WI38 (cell line): ENCODE measurements around the gene HNRNPA3.

Experiments used
- H3K4me3 ChIP-seq: 2 replicates; pipeline ENCODE4 v1.5.1; 2011; ENCODE audit warnings: low read depth, mild to moderate bottlenecking, control low read depth, low read length
- CTCF ChIP-seq: IDR thresholded peaks from 2 replicates; pipeline ENCODE4 v1.5.1; 2012; ENCODE audit warnings: low read depth, mild to moderate bottlenecking, control low read depth, low read length

HNRNPA3 gene

DNA sequence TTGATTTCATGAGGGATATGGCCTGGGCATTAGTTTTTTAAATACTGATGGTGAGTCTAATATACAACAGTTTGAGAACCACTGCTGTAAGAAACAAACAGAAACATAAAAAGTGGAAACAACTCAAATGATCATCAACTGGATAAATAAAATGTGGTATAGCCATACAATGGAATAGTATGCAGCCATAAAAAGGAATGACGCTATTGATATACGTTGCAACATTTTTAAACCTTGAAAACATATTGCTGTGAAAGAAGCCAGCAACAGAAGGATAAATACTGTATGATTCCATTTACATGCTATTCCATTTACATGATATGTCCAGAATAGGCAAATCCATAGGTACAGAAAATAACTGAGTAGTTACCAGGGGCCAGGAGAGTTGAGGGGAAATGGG, 45.5 kb downstream of the HNRNPA3 start:
- H3K4me3 ChIP-seq: no peak overlapping the region
- TF ChIP-seq CTCF: no peak

DNA sequence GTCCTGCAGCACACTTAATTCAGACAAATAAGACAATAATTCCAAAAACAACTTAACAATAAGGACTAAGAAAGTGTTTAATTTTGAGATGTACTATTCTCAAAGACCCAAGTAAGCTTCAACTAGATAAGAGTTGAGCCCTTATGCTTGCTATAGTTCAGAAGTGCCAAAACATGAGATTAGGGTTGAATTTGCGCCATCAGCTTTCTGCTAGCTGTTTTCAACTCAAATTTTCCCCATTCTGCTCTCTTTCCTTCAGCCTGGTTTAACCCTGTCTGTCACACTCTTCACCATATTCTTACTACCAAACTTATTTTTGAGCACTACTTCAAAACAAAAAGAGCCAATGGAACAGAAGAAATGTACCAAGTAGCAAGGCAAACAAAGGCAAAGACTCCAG, 47.8 kb downstream of the HNRNPA3 start:
- no peak for TF ChIP-seq CTCF
- peak overlapping the region; percentile 89 for H3K4me3 ChIP-seq

DNA sequence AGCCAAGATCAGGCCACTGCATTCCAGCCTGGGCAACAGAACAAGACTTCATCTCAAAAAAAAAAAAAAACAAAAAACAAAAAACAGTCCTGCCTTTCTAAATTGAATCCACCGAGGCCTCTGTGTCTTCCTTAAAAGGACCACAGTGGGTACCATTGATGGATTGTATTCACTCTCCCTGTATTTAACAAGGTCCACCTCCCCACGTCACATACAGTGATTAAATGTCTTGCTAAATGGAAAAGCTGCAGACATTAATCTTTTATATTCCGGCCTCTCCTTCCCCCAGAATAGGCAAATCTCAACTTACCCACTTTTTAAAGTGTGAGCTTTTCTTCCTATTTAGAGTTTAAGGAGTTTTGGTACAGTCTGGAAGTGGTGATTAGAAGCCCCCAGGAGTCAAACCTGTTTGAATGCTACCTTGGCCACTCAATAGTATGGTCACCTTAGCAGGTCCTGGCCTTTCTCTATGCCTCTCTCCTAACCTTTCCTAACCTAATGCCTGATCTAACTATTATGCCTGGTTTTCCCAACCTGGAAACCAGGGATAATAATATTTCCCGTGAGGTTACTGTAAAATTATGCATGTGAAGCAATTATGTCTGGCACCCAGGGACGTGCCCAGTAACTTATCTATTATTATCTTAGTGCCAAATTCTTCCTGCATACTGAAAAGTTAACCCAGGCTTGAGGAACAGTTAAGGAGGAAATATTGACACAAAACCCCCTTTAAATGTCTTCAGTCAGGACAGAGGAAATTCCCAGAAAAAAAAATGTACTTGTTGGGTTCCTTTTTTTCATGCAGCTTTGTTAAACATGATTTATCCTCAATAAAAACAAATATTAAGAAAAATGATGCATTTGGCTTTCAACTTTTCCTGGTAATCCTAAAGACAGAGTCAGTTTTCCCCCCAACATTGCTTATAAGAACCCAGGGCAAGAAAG, 48.8 kb downstream of the HNRNPA3 start:
- TF ChIP-seq CTCF: no peak
- H3K4me3 ChIP-seq: peak overlapping the region; percentile 89

DNA sequence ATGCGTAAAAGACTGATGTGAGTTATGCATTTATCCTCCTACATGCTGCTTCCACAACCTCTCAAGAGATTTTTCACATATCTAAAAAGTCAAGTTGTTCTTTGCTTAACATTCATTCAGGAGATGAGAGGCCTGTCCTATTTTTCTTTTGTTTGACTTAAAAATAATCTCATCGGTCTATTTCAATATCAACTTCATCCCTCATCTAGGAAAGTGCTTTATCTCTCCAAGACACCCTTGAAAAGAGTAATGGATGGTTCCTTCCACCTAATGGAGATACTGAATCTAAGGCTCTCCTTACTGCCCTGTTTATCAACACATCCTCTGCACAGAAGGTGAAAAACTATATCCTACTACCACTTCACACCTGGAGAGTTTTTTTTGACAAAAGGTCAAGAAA, 49.5 kb downstream of the HNRNPA3 start:
- no peak for TF ChIP-seq CTCF
- H3K4me3 ChIP-seq: peak overlapping the region; percentile 89

- no peak for TF ChIP-seq CTCF
- H3K4me3 ChIP-seq: peak overlapping the region; percentile 89
These were observed 50.4 kb downstream of the HNRNPA3 start for GRCh38 chr2:177262958-177263450.

GRCh38 chr2:177263451-177264208, 51.0 kb downstream of the HNRNPA3 start:
- H3K4me3 ChIP-seq: peak overlapping the region; percentile 89
- peak; percentile 83 for TF ChIP-seq CTCF
